Middle frontal gyrus (tissue), 1 donor: ENCODE results near the gene RCE1.

Experiments
- DNase-seq: peaks from one replicate; pipeline ENCODE4 v3.0.0-alpha.2; 2015; ENCODE audit warnings: low spot score; ENCODE audit errors: extremely low spot score

Gene RCE1

GRCh38 chr11:66856496-66857233 lies 13.4 kb downstream of the RCE1 start, which contains the start of gene LRFN4:
Gene LRFN4 (plus strand): TSS chr11:66857064. CDS start chr11:66857745, 681 bp downstream.
- DNase-seq: peak; percentile 26

GRCh38 chr11:66857234-66857926 lies 14.1 kb downstream of the RCE1 start:
- DNase-seq: no peak

- DNase-seq: no peak
These were observed 14.6 kb downstream of the RCE1 start for GRCh38 chr11:66857927-66858185.

GRCh38 chr11:66858186-66858938 lies 15.1 kb downstream of the RCE1 start:
- no peak for DNase-seq

- DNase-seq: no peak
These were observed 15.9 kb downstream of the RCE1 start for GRCh38 chr11:66858939-66859685.

GRCh38 chr11:66859686-66860448 lies 16.6 kb downstream of the RCE1 start:
- no peak for DNase-seq

- no peak for DNase-seq
These were observed 17.2 kb downstream of the RCE1 start for GRCh38 chr11:66860449-66860831.

GRCh38 chr11:66861038-66861773 lies 18.0 kb downstream of the RCE1 start:
- DNase-seq: no peak

GRCh38 chr11:66861774-66862558 lies 18.7 kb downstream of the RCE1 start:
- DNase-seq: no peak

GRCh38 chr11:66862559-66863037 lies 19.4 kb downstream of the RCE1 start:
- DNase-seq: no peak

GRCh38 chr11:66863428-66864125 lies 20.3 kb downstream of the RCE1 start:
- DNase-seq: no peak

- DNase-seq: no peak
These were observed 21.1 kb downstream of the RCE1 start for GRCh38 chr11:66864172-66864901.

GRCh38 chr11:66864924-66865697 lies 21.9 kb downstream of the RCE1 start:
- no peak for DNase-seq

- no peak for DNase-seq
These were observed 22.8 kb downstream of the RCE1 start for GRCh38 chr11:66866007-66866406.

GRCh38 chr11:66866511-66866986 lies 23.3 kb downstream of the RCE1 start:
- no peak for DNase-seq

- no peak for DNase-seq
These were observed 24.3 kb downstream of the RCE1 start for GRCh38 chr11:66867425-66868040.
